ENCODE results near the gene MYCN.

Gene MYCN

GRCh38 chr2:15954761-15955160 lies 14.4 kb downstream of the MYCN start:
- ChIA-PET POLR2A (no interaction called here), CTCF (no interaction called here)
- TF ChIP-seq CTBP1 (IDR thresholded peaks at IDR 0.05; ENCODE audit: borderline replicate concordance) (no peak), ELF4 (IDR thresholded peaks at IDR 0.05) (no peak), SP1 (IDR thresholded peaks at IDR 0.05) (no peak), LEF1 (IDR thresholded peaks at IDR 0.05; ENCODE audit: borderline replicate concordance) (no peak), ZNF384 (IDR thresholded peaks at IDR 0.05) (no peak), HDGF (IDR thresholded peaks at IDR 0.05; ENCODE audit: borderline replicate concordance) (no peak), FOXA1 (IDR thresholded peaks at IDR 0.05) (no peak), PKNOX1 (IDR thresholded peaks at IDR 0.05) (no peak), BHLHE40 (IDR thresholded peaks at IDR 0.05; ENCODE audit: borderline replicate concordance) (no peak), NFRKB (IDR thresholded peaks at IDR 0.05) (no peak), L3MBTL2 (conservative IDR thresholded peaks at IDR 0.05) (no peak), ARNT (IDR thresholded peaks at IDR 0.05) (no peak)
- DNase-seq (ENCODE audit: extremely low spot score) = no peak

- POLR2A ChIA-PET = no interaction called here
- CTCF ChIA-PET = no interaction called here
- no peak for DNase-seq (ENCODE audit: extremely low spot score)
- TF ChIP-seq FOXA1 (IDR thresholded peaks at IDR 0.05) = no peak
- no peak for TF ChIP-seq CTBP1 (IDR thresholded peaks at IDR 0.05; ENCODE audit: borderline replicate concordance)
- no peak for TF ChIP-seq SUZ12 (IDR thresholded peaks at IDR 0.05)
- TF ChIP-seq BHLHE40 (IDR thresholded peaks at IDR 0.05; ENCODE audit: borderline replicate concordance) = no peak
- no peak for TF ChIP-seq PKNOX1 (IDR thresholded peaks at IDR 0.05)
- no peak for TF ChIP-seq LEF1 (IDR thresholded peaks at IDR 0.05; ENCODE audit: borderline replicate concordance)
- TF ChIP-seq ARNT (IDR thresholded peaks at IDR 0.05) = no peak
- TF ChIP-seq SP1 (IDR thresholded peaks at IDR 0.05) = no peak
- TF ChIP-seq NFRKB (IDR thresholded peaks at IDR 0.05) = no peak
- no peak for TF ChIP-seq ELF4 (IDR thresholded peaks at IDR 0.05)
- no peak for TF ChIP-seq FOXM1 (IDR thresholded peaks at IDR 0.05; ENCODE audit: borderline replicate concordance)
- no peak for TF ChIP-seq L3MBTL2 (conservative IDR thresholded peaks at IDR 0.05)
- TF ChIP-seq HDGF (IDR thresholded peaks at IDR 0.05; ENCODE audit: borderline replicate concordance) = no peak
- TF ChIP-seq ZNF384 (IDR thresholded peaks at IDR 0.05) = no peak
- no peak for TF ChIP-seq TARDBP (IDR thresholded peaks at IDR 0.05)
- TF ChIP-seq FOXK2 (IDR thresholded peaks at IDR 0.05) = no peak
Measured at GRCh38 chr2:15955232-15955988, 15.1 kb downstream of the MYCN start.

- ChIA-PET CTCF (no interaction called here), POLR2A (no interaction called here)
- TF ChIP-seq NFRKB (IDR thresholded peaks at IDR 0.05) (no peak), ELF4 (IDR thresholded peaks at IDR 0.05) (no peak), TARDBP (IDR thresholded peaks at IDR 0.05) (no peak), FOXK2 (IDR thresholded peaks at IDR 0.05) (no peak), LEF1 (IDR thresholded peaks at IDR 0.05; ENCODE audit: borderline replicate concordance) (no peak), ZNF384 (IDR thresholded peaks at IDR 0.05) (no peak), FOXA1 (IDR thresholded peaks at IDR 0.05) (no peak), SUZ12 (IDR thresholded peaks at IDR 0.05) (no peak), HDGF (IDR thresholded peaks at IDR 0.05; ENCODE audit: borderline replicate concordance) (no peak), PKNOX1 (IDR thresholded peaks at IDR 0.05) (no peak), FOXM1 (IDR thresholded peaks at IDR 0.05; ENCODE audit: borderline replicate concordance) (no peak), SP1 (IDR thresholded peaks at IDR 0.05) (no peak), CTBP1 (IDR thresholded peaks at IDR 0.05; ENCODE audit: borderline replicate concordance) (no peak), ARNT (IDR thresholded peaks at IDR 0.05) (no peak), BHLHE40 (IDR thresholded peaks at IDR 0.05; ENCODE audit: borderline replicate concordance) (no peak), L3MBTL2 (conservative IDR thresholded peaks at IDR 0.05) (no peak)
- no peak for DNase-seq (ENCODE audit: extremely low spot score)
Measured at GRCh38 chr2:15956230-15956629, 15.9 kb downstream of the MYCN start.

- POLR2A ChIA-PET = no interaction called here
- TF ChIP-seq SUZ12 (IDR thresholded peaks at IDR 0.05) (no peak), SP1 (IDR thresholded peaks at IDR 0.05) (no peak), ELF4 (IDR thresholded peaks at IDR 0.05) (no peak), FOXK2 (IDR thresholded peaks at IDR 0.05) (no peak), HDGF (IDR thresholded peaks at IDR 0.05; ENCODE audit: borderline replicate concordance) (no peak), PKNOX1 (IDR thresholded peaks at IDR 0.05) (no peak), NFRKB (IDR thresholded peaks at IDR 0.05) (no peak), BHLHE40 (IDR thresholded peaks at IDR 0.05; ENCODE audit: borderline replicate concordance) (no peak), ARNT (IDR thresholded peaks at IDR 0.05) (no peak), FOXA1 (IDR thresholded peaks at IDR 0.05) (no peak), FOXM1 (IDR thresholded peaks at IDR 0.05; ENCODE audit: borderline replicate concordance) (no peak), LEF1 (IDR thresholded peaks at IDR 0.05; ENCODE audit: borderline replicate concordance) (no peak), CTBP1 (IDR thresholded peaks at IDR 0.05; ENCODE audit: borderline replicate concordance) (no peak), ZNF384 (IDR thresholded peaks at IDR 0.05) (no peak), TARDBP (IDR thresholded peaks at IDR 0.05) (no peak), L3MBTL2 (conservative IDR thresholded peaks at IDR 0.05) (no peak)
- no peak for DNase-seq (ENCODE audit: extremely low spot score)
- CTCF ChIA-PET = no interaction called here
Measured at GRCh38 chr2:15956751-15957736, 16.7 kb downstream of the MYCN start.
